Natural killer cell (primary cell): ENCODE data around the gene STK32A. TPM values are rescaled to one million over a fixed set of nuclear protein-coding genes. Genes with fewer than 3 reads are reported as not detected.

Experiments used
- ATAC-seq, 3 donors: fragments of 150-1000 bp in 2 of 3; fragments of 200-7000 bp in 1 of 3; cut with Tn5 transposase; 1 replicate in 1 of 3; 2 replicates in 2 of 3; pipeline ENCODE4 v1.10.0; 2021; ENCODE audit warnings: mild to moderate bottlenecking in 2 of 3, moderate library complexity in 2 of 3
- DNase-seq, 2 donors: peaks; one replicate each; pipeline versions ENCODE4 v3.0.0 to v3.0.0-alpha.2; 2013 to 2021; ENCODE audit warnings: mixed read lengths in 1 of 2
- H3K27ac ChIP-seq: one replicate; pipeline ENCODE4 v1.5.1; 2013; ENCODE audit warnings: mild to moderate bottlenecking, low read length
- H3K27me3 ChIP-seq: one replicate; pipeline ENCODE4 v1.6.1; 2013; ENCODE audit warnings: low read length; ENCODE audit not compliant: control insufficient read depth, insufficient read depth
- H3K36me3 ChIP-seq: one replicate; pipeline ENCODE4 v1.6.1; 2013; ENCODE audit warnings: low read length; ENCODE audit not compliant: control insufficient read depth, insufficient read depth
- H3K4me1 ChIP-seq: one replicate; pipeline ENCODE4 v1.6.1; 2013; ENCODE audit warnings: low read length; ENCODE audit not compliant: control insufficient read depth, insufficient read depth
- H3K4me3 ChIP-seq: one replicate; pipeline ENCODE4 v1.5.1; 2013; ENCODE audit warnings: low read length
- H3K9me3 ChIP-seq: one replicate; pipeline ENCODE4 v1.6.1; 2013; ENCODE audit warnings: low read length; ENCODE audit not compliant: control insufficient read depth, insufficient read depth
- H3K27ac Mint-ChIP-seq, 2 donors: one replicate each; pipeline ENCODE4 v1.8.0; 2022; ENCODE audit warnings: mild to moderate bottlenecking in 2 of 2, mixed read lengths in 2 of 2, moderate library complexity in 1 of 2
- H3K27me3 Mint-ChIP-seq, 2 donors: one replicate each; pipeline ENCODE4 v1.8.0; 2022; ENCODE audit warnings: low read depth in 2 of 2, mixed read lengths in 2 of 2
- H3K36me3 Mint-ChIP-seq: one replicate; pipeline ENCODE4 v1.8.0; 2022; ENCODE audit warnings: mixed read lengths
- H3K4me1 Mint-ChIP-seq, 2 donors: one replicate each; pipeline ENCODE4 v1.8.0; 2022; ENCODE audit warnings: mixed read lengths in 2 of 2
- H3K4me3 Mint-ChIP-seq: one replicate; pipeline ENCODE4 v1.8.0; 2022; ENCODE audit warnings: mild to moderate bottlenecking, moderate library complexity, mixed read lengths
- H3K9me3 Mint-ChIP-seq, 2 donors: one replicate each; pipeline ENCODE4 v1.8.0; 2022; ENCODE audit warnings: mixed read lengths in 2 of 2
- WGBS: methylation state at CpG from one replicate; pipeline ENCODE4 v1.1.7; 2013; ENCODE audit warnings: missing lambda C conversion rate; ENCODE audit not compliant: insufficient coverage; 5-methylcytosine and 5-hydroxymethylcytosine counted together
- intact Hi-C: fragments of 100-400 bp; cut with micrococcal nuclease; formaldehyde crosslinking; loops from one replicate; pipeline ENCODE4 v1.14.2; 2022
- total RNA-seq, 4 donors: library from RNA; stranded (reverse); fragments of 120-200 nt in 1 of 4; gene quantifications; one replicate each; pipeline versions ENCODE4 v1.2.3 to v1.2.4, GENCODE V29; 2013 to 2022
- TF ChIP-seq, protein P1 (sequence below): fragments of 200-600 bp; IDR thresholded peaks from one replicate; pipeline ENCODE4 v1.8.0; 2022; ENCODE audit warnings: antibody characterized with exemption

The STK32A gene
- total RNA-seq, 3 donors from 2014 or later (not counting 1 experiment from before 2014, with no cell fraction given), result not detected

DNA sequence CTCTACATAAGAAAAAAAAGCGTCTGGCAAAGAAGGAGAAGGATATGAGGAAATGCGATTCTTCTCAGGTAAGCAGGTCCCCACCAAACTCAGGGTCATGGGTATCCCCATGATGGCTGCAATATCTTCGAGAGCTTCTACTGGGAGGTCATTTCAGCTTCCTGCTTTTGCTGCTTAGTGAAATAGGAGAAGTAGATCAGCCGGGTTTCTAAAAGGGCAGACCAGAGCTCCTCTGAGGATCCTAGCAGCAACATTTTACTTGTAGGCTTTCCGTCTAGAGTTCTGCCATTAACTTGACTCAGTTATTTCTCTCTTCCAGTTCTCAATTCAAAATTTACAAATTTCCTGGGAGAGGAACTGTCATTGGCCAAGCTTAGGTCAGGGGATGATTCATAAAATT is 140.3 kb downstream of the STK32A start:
- 76% methylated on average over 5 of the region's 5 CpGs for WGBS
- intact Hi-C loops, result no loop called here

GRCh38 chr5:147377682-147378081 is 142.9 kb downstream of the STK32A start:
- Histone ChIP-seq H3K4me3 (no peak overlapping the region), H3K27ac (no peak overlapping the region), H3K27me3 (no peaks in the 10 kb centered on the region), H3K4me1 (no peaks in the 10 kb centered on the region), H3K9me3 (no peaks in the 10 kb centered on the region), H3K36me3 (no peaks in the 10 kb centered on the region)
- no CpG with 5 or more reads among the region's 1 CpG for WGBS
- Mint-ChIP-seq H3K36me3 (no peaks in the 10 kb centered on the region), H3K27me3 (peaks cover 10 to 17% of the 10 kb centered on the region in 2 donors), H3K9me3 (peaks cover 0 to 2% of the 10 kb centered on the region in 2 donors), H3K4me3 (no peak overlapping the region), H3K4me1 (no peaks in the 10 kb centered on the region), H3K27ac (no peak overlapping the region)
- ATAC-seq, result no peak
- DNase-seq, result no peak
- TF ChIP-seq, protein P1, sequence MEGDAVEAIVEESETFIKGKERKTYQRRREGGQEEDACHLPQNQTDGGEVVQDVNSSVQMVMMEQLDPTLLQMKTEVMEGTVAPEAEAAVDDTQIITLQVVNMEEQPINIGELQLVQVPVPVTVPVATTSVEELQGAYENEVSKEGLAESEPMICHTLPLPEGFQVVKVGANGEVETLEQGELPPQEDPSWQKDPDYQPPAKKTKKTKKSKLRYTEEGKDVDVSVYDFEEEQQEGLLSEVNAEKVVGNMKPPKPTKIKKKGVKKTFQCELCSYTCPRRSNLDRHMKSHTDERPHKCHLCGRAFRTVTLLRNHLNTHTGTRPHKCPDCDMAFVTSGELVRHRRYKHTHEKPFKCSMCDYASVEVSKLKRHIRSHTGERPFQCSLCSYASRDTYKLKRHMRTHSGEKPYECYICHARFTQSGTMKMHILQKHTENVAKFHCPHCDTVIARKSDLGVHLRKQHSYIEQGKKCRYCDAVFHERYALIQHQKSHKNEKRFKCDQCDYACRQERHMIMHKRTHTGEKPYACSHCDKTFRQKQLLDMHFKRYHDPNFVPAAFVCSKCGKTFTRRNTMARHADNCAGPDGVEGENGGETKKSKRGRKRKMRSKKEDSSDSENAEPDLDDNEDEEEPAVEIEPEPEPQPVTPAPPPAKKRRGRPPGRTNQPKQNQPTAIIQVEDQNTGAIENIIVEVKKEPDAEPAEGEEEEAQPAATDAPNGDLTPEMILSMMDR, result no peak
- intact Hi-C loops, result no loop called here

More for the DNA sequence above, 140.3 kb downstream of the STK32A start:
- H3K4me1 Mint-ChIP-seq, result no peaks in the 10 kb centered on the region
- Histone ChIP-seq H3K4me1 (no peaks in the 10 kb centered on the region), H3K27me3 (no peaks in the 10 kb centered on the region), H3K9me3 (no peaks in the 10 kb centered on the region), H3K4me3 (no peak overlapping the region), H3K27ac (no peak overlapping the region), H3K36me3 (no peaks in the 10 kb centered on the region)
- peaks cover 2% of the 10 kb centered on the region in 2 donors for H3K9me3 Mint-ChIP-seq
- no peaks in the 10 kb centered on the region for H3K36me3 Mint-ChIP-seq
- peaks cover 10 to 22% of the 10 kb centered on the region in 2 donors for H3K27me3 Mint-ChIP-seq
- TF ChIP-seq, protein P1, result no peak
- no peak overlapping the region for H3K27ac Mint-ChIP-seq
- DNase-seq, result no peak
- ATAC-seq, result no peak
- no peak overlapping the region for H3K4me3 Mint-ChIP-seq

DNA sequence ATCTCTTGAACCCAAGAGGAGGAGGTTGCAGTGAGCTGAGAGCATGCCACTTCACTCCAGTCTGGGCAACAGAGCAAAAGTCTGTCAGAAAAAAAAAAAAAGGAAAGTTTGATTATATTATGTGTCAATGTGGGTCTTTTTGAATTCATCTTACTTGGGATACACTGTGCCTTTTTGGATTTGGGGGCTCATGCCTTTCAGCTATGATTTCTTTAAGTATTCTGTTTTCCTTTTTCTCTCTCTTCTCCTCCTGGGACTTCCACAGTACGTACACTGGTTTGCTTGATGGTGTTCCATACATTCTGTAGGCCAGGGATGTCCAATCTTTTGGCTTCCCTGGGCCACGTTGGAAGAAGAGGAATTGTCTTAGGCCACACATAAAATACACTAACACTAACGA is 146.7 kb downstream of the STK32A start:
- intact Hi-C loops, result no loop called here
- no peaks in the 10 kb centered on the region for H3K4me1 Mint-ChIP-seq
- TF ChIP-seq, protein P1, result no peak
- Histone ChIP-seq H3K36me3 (no peaks in the 10 kb centered on the region), H3K27me3 (no peaks in the 10 kb centered on the region), H3K27ac (no peak overlapping the region), H3K4me1 (no peaks in the 10 kb centered on the region), H3K4me3 (no peak overlapping the region), H3K9me3 (no peaks in the 10 kb centered on the region)
- WGBS, result 72% methylated on average over 2 of the region's 3 CpGs
- no peak overlapping the region for H3K27ac Mint-ChIP-seq
- ATAC-seq (no peak), DNase-seq (no peak)
- no peak overlapping the region for H3K4me3 Mint-ChIP-seq
- no peaks in the 10 kb centered on the region for H3K36me3 Mint-ChIP-seq
- H3K9me3 Mint-ChIP-seq, result peaks cover 0 to 2% of the 10 kb centered on the region in 2 donors
- H3K27me3 Mint-ChIP-seq, result peaks cover 10 to 18% of the 10 kb centered on the region in 2 donors

DNA sequence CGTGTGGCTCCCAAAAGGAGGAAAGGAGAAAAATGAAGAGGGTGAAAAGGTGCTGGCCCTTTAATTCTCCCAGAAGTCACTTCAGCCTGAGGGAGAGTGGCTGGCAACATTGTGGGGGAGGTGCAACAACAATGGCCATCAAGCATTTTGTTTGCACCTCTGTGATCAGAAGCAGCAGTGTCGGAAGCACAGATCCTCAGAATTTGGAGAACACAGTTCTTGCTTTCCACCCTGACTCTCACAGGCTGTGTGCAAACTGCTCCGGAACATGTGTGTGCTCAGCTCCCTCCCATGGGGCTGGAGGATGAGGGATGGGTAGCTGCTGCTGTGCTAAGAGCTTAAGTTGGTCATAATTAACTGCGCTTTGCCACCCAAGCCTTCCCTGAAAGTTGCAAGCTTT is 147.9 kb downstream of the STK32A start:
- Histone ChIP-seq H3K27me3 (no peaks in the 10 kb centered on the region), H3K4me1 (no peaks in the 10 kb centered on the region), H3K9me3 (no peaks in the 10 kb centered on the region), H3K4me3 (no peak overlapping the region), H3K27ac (no peak overlapping the region), H3K36me3 (no peaks in the 10 kb centered on the region)
- Mint-ChIP-seq H3K4me1 (no peaks in the 10 kb centered on the region), H3K27me3 (peaks cover 9 to 19% of the 10 kb centered on the region in 2 donors), H3K4me3 (no peak overlapping the region), H3K36me3 (no peaks in the 10 kb centered on the region), H3K27ac (no peak overlapping the region), H3K9me3 (peaks cover 0 to 2% of the 10 kb centered on the region in 2 donors)
- intact Hi-C loops, result no loop called here
- DNase-seq, result no peak
- WGBS, result 92% methylated on average over 4 of the region's 4 CpGs
- TF ChIP-seq, protein P1, result no peak
- ATAC-seq, result no peak
